Breast epithelium (tissue), 4 donors: Measurements from ENCODE around the gene OR5K2. TPM values are rescaled to one million over a fixed set of nuclear protein-coding genes. Genes with fewer than 3 reads are reported as not detected.

ENCODE experiments used
- DNase-seq, 2 donors: peaks; one replicate each; pipeline ENCODE4 v3.0.0-alpha.2; 2019; ENCODE audit warnings: low spot score in 2 of 2
- H3K27ac ChIP-seq, 2 donors: fragments of 200-600 bp; sonication (generic) in 1 of 2; one replicate each; pipeline ENCODE4 v1.5.1; 2016 to 2019; ENCODE audit warnings: mild to moderate bottlenecking in 1 of 2
- H3K27me3 ChIP-seq, 2 donors: fragments of 200-600 bp; sonication (generic) in 1 of 2; one replicate each; pipeline versions ENCODE4 v1.5.1 to v1.6.0; 2017 to 2019; ENCODE audit warnings: control low read depth in 1 of 2, mild to moderate bottlenecking in 1 of 2
- H3K36me3 ChIP-seq: fragments of 200-600 bp; one replicate; pipeline ENCODE4 v1.5.1; 2019
- H3K4me1 ChIP-seq, 2 donors: fragments of 200-600 bp; sonication (generic); one replicate each; pipeline ENCODE4 v1.5.1; 2016 to 2019; ENCODE audit warnings: control low read depth in 1 of 2
- H3K4me3 ChIP-seq, 3 donors: fragments of 200-600 bp; sonication (generic); 1 replicate in 2 of 3; 2 replicates in 1 of 3; pipeline ENCODE4 v1.5.1; 2016 to 2019; ENCODE audit warnings: mild to moderate bottlenecking in 3 of 3, moderate library complexity in 2 of 3
- H3K9me3 ChIP-seq, 2 donors: fragments of 200-600 bp; sonication (generic) in 1 of 2; one replicate each; pipeline ENCODE4 v1.5.1; 2016 to 2019; ENCODE audit warnings: control low read depth in 1 of 2
- CTCF ChIP-seq, 3 donors: fragments of 450-650 bp; IDR thresholded peaks; one replicate each; pipeline ENCODE4 v1.5.1; 2016 to 2017; ENCODE audit warnings: antibody characterized with exemption in 3 of 3, mild to moderate bottlenecking in 3 of 3, moderate library complexity in 3 of 3
- POLR2A ChIP-seq: fragments of 450-650 bp; IDR thresholded peaks from one replicate; pipeline ENCODE4 v1.6.1; 2016; ENCODE audit warnings: antibody characterized with exemption, mild to moderate bottlenecking, moderate library complexity
- POLR2AphosphoS5 ChIP-seq, 3 donors: sonication (generic); formaldehyde crosslinking; IDR thresholded peaks; one replicate each; pipeline ENCODE4 v1.6.1; 2017; ENCODE audit warnings: antibody characterized with exemption in 3 of 3
- intact Hi-C: fragments of 100-400 bp; cut with DNase I; formaldehyde crosslinking; loops from one replicate; pipeline ENCODE4 v1.15.1; 2023; ENCODE audit warnings: low total_unique reads
- total RNA-seq, 3 donors: library from RNA; depleted of rRNA; stranded (reverse); fragments of >200 nt; gene quantifications; one replicate each; pipeline ENCODE4 v1.1.0, GENCODE V29; 2016

Gene OR5K2
- total RNA-seq, 3 donors from 2014 or later = not detected

GRCh38 chr3:98457543-98457942 lies 39.9 kb upstream of the OR5K2 start:
- H3K27me3 ChIP-seq = no peaks in the 10 kb centered on the region
- TF ChIP-seq POLR2A (no peak), CTCF (IDR thresholded peaks at IDR 0.05) (no peak), POLR2AphosphoS5 (IDR thresholded peaks at IDR 0.05) (no peak)
- no peak overlapping the region for H3K4me3 ChIP-seq
- no peak for DNase-seq
- peaks cover 0 to 4% of the 10 kb centered on the region in 2 donors for H3K9me3 ChIP-seq
- no peaks in the 10 kb centered on the region for H3K36me3 ChIP-seq
- no peaks in the 10 kb centered on the region for H3K4me1 ChIP-seq
- intact Hi-C loops = no loop called here
- H3K27ac ChIP-seq = no peak overlapping the region

- TF ChIP-seq POLR2AphosphoS5 (IDR thresholded peaks at IDR 0.05) (no peak), POLR2A (no peak), CTCF (IDR thresholded peaks at IDR 0.05) (no peak)
- Histone ChIP-seq H3K27me3 (no peaks in the 10 kb centered on the region), H3K4me1 (no peaks in the 10 kb centered on the region), H3K36me3 (no peaks in the 10 kb centered on the region), H3K9me3 (peaks cover 0 to 4% of the 10 kb centered on the region in 2 donors), H3K27ac (no peak overlapping the region), H3K4me3 (no peak overlapping the region)
- no peak for DNase-seq
- intact Hi-C loops = no loop called here
These were observed 37.3 kb upstream of the OR5K2 start for GRCh38 chr3:98460220-98460619.

- H3K9me3 ChIP-seq = peaks cover 2 to 4% of the 10 kb centered on the region in 2 donors
- H3K4me3 ChIP-seq = no peak within 1 kb of the TSS
- DNase-seq = no peak
- no peak for TF ChIP-seq POLR2AphosphoS5 (IDR thresholded peaks at IDR 0.05)
- no peak for TF ChIP-seq CTCF (IDR thresholded peaks at IDR 0.05)
- TF ChIP-seq POLR2A = no peak
- H3K4me1 ChIP-seq = no peaks in the 10 kb centered on the region
- intact Hi-C loops = no loop called here
- H3K36me3 ChIP-seq = no peaks in the 10 kb centered on the region
- H3K27ac ChIP-seq = no peak within 1 kb of the TSS
- H3K27me3 ChIP-seq = no peaks in the 10 kb centered on the region
These were observed 34.6 kb upstream of the OR5K2 start, which contains the start of gene OR5K1 for GRCh38 chr3:98462901-98463300. TSS of gene OR5K1 (plus strand) at chr3:98463201. CDS start at chr3:98469577, 6,376 bp downstream.

- no peak for DNase-seq
- intact Hi-C loops = no loop called here
These were observed 14.6 kb upstream of the OR5K2 start for GRCh38 chr3:98482717-98483482.

More at GRCh38 chr3:98482717-98483482, 14.6 kb upstream of the OR5K2 start:
- no peak overlapping the region for H3K4me3 ChIP-seq
- no peak overlapping the region for H3K27ac ChIP-seq
- TF ChIP-seq CTCF (IDR thresholded peaks at IDR 0.05) = no peak
- no peak for TF ChIP-seq POLR2AphosphoS5 (IDR thresholded peaks at IDR 0.05)
- no peak for TF ChIP-seq POLR2A
- H3K27me3 ChIP-seq = no peaks in the 10 kb centered on the region
- peaks cover 34 to 47% of the 10 kb centered on the region in 2 donors for H3K9me3 ChIP-seq
- no peaks in the 10 kb centered on the region for H3K36me3 ChIP-seq
- no peaks in the 10 kb centered on the region for H3K4me1 ChIP-seq
